Cardiac muscle cell (in vitro differentiated cells and primary cell): ENCODE data around the gene BRMS1. TPM values are rescaled to one million over a fixed set of nuclear protein-coding genes. Genes with fewer than 3 reads are reported as not detected.

Experiments used
- DNase-seq, 2 donors: peaks; one replicate each; pipeline versions ENCODE4 v3.0.0 to v3.0.0-alpha.2; 2010 to 2017; ENCODE audit warnings: low read depth in 1 of 2, low spot score in 1 of 2
- H3K27ac ChIP-seq: fragments of 200-600 bp; sonication (generic); 2 replicates; pipeline ENCODE4 v1.5.1; 2016
- H3K27me3 ChIP-seq: fragments of 200-600 bp; sonication (generic); 2 replicates; pipeline ENCODE4 v1.6.0; 2016; ENCODE audit warnings: control low read depth
- H3K36me3 ChIP-seq: fragments of 200-600 bp; sonication (generic); 2 replicates; pipeline ENCODE4 v1.5.1; 2016; ENCODE audit warnings: control low read depth
- H3K4me1 ChIP-seq: fragments of 200-600 bp; sonication (generic); 2 replicates; pipeline ENCODE4 v1.8.1; 2017; ENCODE audit warnings: low read depth, mild to moderate bottlenecking, mixed run types
- H3K4me3 ChIP-seq: fragments of 200-600 bp; sonication (generic); 2 replicates; pipeline ENCODE4 v1.5.1; 2016; ENCODE audit warnings: mild to moderate bottlenecking
- H3K9me3 ChIP-seq: fragments of 200-600 bp; sonication (generic); 2 replicates; pipeline ENCODE4 v1.5.1; 2017; ENCODE audit warnings: low read depth, mild to moderate bottlenecking, control low read depth
- polyA plus RNA-seq: library from polyadenylated mRNA; unstranded; fragments of >200 nt; fragmentation: Nextera tagmentation; extraction: Ambion mirVana; gene quantifications from 2 replicates; pipeline ENCODE4 v1.2.1, GENCODE V29; 2016
- total RNA-seq: library from RNA; depleted of rRNA; stranded (reverse); fragments of >200 nt; gene quantifications from 2 replicates; pipeline ENCODE4 v1.2.3, GENCODE V29; 2016
- TF ChIP-seq, protein P1 (sequence below): IDR thresholded peaks from 2 replicates; pipeline ENCODE4 v1.5.1; 2012; ENCODE audit warnings: low read depth, mild to moderate bottlenecking, low read length

The BRMS1 gene
- total and polyA plus RNA-seq, 2 experiments from 2014 or later: 33.2 to 33.8 TPM

DNA sequence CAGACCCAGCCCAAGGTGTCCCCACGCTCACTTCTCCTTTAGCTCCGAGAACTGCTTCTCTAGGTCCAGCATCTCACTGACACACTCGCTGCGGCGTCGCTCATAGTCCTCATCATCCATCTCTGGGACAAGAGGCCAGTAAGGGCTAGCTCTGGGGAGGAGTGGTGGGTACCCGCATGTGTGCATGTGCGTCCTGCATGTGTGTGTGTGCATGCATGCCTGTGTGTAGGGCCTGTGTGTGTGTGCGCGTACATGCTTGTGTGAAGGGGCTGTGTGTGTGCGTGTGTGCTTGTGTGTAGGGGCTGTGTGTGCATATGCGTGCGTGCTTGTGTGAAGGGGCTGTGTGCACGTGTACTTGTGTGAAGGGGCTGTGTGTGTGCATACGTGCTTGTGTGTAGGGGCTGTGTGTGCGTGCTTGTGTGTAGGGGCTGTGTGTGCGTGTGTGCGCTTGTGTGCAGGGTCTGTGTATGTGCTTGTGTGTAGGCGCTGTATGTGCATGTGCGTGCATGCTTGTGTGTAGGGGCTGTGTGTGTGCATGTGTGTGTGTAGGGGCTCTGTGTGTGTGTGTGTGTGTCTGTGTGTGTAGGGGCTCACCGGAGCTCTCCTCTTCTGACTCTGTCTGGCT is 3.3 kb downstream of the BRMS1 start:
- Histone ChIP-seq H3K27ac (no peak overlapping the region), H3K9me3 (no peaks in the 10 kb centered on the region), H3K36me3 (peaks cover 12% of the 10 kb centered on the region), H3K4me1 (peaks cover 14% of the 10 kb centered on the region), H3K4me3 (no peak overlapping the region), H3K27me3 (no peaks in the 10 kb centered on the region)
- DNase-seq: no peak
- TF ChIP-seq, protein P1, sequence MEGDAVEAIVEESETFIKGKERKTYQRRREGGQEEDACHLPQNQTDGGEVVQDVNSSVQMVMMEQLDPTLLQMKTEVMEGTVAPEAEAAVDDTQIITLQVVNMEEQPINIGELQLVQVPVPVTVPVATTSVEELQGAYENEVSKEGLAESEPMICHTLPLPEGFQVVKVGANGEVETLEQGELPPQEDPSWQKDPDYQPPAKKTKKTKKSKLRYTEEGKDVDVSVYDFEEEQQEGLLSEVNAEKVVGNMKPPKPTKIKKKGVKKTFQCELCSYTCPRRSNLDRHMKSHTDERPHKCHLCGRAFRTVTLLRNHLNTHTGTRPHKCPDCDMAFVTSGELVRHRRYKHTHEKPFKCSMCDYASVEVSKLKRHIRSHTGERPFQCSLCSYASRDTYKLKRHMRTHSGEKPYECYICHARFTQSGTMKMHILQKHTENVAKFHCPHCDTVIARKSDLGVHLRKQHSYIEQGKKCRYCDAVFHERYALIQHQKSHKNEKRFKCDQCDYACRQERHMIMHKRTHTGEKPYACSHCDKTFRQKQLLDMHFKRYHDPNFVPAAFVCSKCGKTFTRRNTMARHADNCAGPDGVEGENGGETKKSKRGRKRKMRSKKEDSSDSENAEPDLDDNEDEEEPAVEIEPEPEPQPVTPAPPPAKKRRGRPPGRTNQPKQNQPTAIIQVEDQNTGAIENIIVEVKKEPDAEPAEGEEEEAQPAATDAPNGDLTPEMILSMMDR: no peak

- TF ChIP-seq, protein P1: no peak
- no peaks in the 10 kb centered on the region for H3K27me3 ChIP-seq
- peaks cover 12% of the 10 kb centered on the region for H3K36me3 ChIP-seq
- H3K27ac ChIP-seq: no peak overlapping the region
- peaks cover 7% of the 10 kb centered on the region for H3K4me1 ChIP-seq
- no peak overlapping the region for H3K4me3 ChIP-seq
- no peak for DNase-seq
- no peaks in the 10 kb centered on the region for H3K9me3 ChIP-seq
These were observed 4.1 kb downstream of the BRMS1 start for GRCh38 chr11:66340596-66341501.

GRCh38 chr11:66339686-66340483 is 5.0 kb downstream of the BRMS1 start:
- Histone ChIP-seq H3K9me3 (no peaks in the 10 kb centered on the region), H3K27ac (no peak overlapping the region), H3K4me3 (no peak overlapping the region), H3K4me1 (peaks cover 4% of the 10 kb centered on the region), H3K27me3 (no peaks in the 10 kb centered on the region), H3K36me3 (peaks cover 12% of the 10 kb centered on the region)
- TF ChIP-seq, protein P1: no peak
- no peak for DNase-seq

DNA sequence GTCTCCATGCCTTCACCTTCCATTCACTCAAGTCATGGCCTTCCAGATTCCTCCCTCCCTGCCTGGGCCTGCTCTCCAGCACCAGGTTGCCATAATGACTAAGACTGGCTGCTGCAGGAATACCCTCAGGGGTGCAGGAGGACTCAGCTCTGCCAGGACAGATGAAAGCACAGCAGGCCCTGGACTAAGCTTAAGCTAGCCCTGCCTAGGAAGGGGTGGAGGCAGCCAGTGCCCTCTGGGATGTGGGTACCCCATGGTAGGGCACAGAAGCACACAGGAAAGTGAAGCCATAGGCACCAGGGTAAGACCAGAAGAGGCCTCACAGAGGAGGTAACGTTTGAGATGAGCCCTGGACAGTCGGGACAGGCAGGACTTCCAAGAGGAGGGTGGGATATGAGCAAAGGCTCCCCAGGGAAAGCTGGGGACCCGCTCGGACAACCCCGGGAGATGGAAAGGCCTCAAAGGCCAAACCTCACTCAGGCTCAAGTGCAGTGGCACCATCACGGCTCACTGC is 5.7 kb downstream of the BRMS1 start:
- Histone ChIP-seq H3K9me3 (no peaks in the 10 kb centered on the region), H3K4me1 (peaks cover 4% of the 10 kb centered on the region), H3K4me3 (no peak overlapping the region), H3K36me3 (peaks cover 12% of the 10 kb centered on the region), H3K27ac (no peak overlapping the region), H3K27me3 (no peaks in the 10 kb centered on the region)
- TF ChIP-seq, protein P1: no peak
- DNase-seq: no peak
